OCI-LY1 (cell line): Measurements from ENCODE around the gene CHCHD3.

ENCODE experiments used
- H2AFZ ChIP-seq: fragments of 200-600 bp; sonication (generic), shearing (Covaris generic); 2 replicates; pipeline ENCODE4 v1.6.0; 2014; ENCODE audit warnings: antibody characterized with exemption, mild to moderate bottlenecking, low read length
- H3F3A ChIP-seq: fragments of 200-600 bp; sonication (generic), shearing (Covaris generic); 2 replicates; pipeline ENCODE4 v1.6.0; 2014; ENCODE audit warnings: mild to moderate bottlenecking, antibody characterized with exemption, low read length, moderate library complexity; ENCODE audit not compliant: insufficient read depth
- H3K27ac ChIP-seq: fragments of 200-600 bp; sonication (generic); 2 replicates; pipeline ENCODE4 v1.5.1; 2014; ENCODE audit warnings: low read length, mixed run types, mild to moderate bottlenecking, low read depth; ENCODE audit not compliant: poor library complexity, severe bottlenecking
- H3K27me3 ChIP-seq: fragments of 200-600 bp; sonication (generic); 2 replicates; pipeline ENCODE4 v1.6.0; 2014; ENCODE audit warnings: antibody characterized with exemption, mild to moderate bottlenecking, low read length, moderate library complexity; ENCODE audit not compliant: insufficient read depth
- H3K36me3 ChIP-seq: fragments of 200-600 bp; sonication (generic); 2 replicates; pipeline ENCODE4 v1.6.1; 2014; ENCODE audit warnings: mild to moderate bottlenecking, antibody characterized with exemption, low read length, moderate library complexity, mixed read lengths; ENCODE audit not compliant: insufficient read depth
- H3K4me1 ChIP-seq: fragments of 200-600 bp; sonication (generic); 2 replicates; pipeline ENCODE4 v1.5.1; 2014; ENCODE audit warnings: mild to moderate bottlenecking, low read length, moderate library complexity; ENCODE audit not compliant: insufficient read depth, severe bottlenecking
- H3K4me2 ChIP-seq: fragments of 200-600 bp; sonication (generic), shearing (Covaris generic); 2 replicates; pipeline ENCODE4 v1.6.1; 2014; ENCODE audit warnings: low read length
- H3K4me3 ChIP-seq: fragments of 200-600 bp; sonication (generic); 2 replicates; pipeline ENCODE4 v1.5.1; 2014; ENCODE audit warnings: low read length, low read depth, mild to moderate bottlenecking, mixed read lengths; ENCODE audit not compliant: poor library complexity, severe bottlenecking
- H3K79me2 ChIP-seq: fragments of 200-600 bp; shearing (Covaris generic); 2 replicates; pipeline ENCODE4 v1.6.1; 2016; ENCODE audit warnings: mixed run types, low read length, mixed read lengths; ENCODE audit not compliant: insufficient read depth
- H3K9ac ChIP-seq: fragments of 200-600 bp; sonication (generic), shearing (Covaris generic); 2 replicates; pipeline ENCODE4 v1.6.1; 2014; ENCODE audit warnings: mild to moderate bottlenecking, low read length, mixed read lengths
- H3K9me2 ChIP-seq: fragments of 200-600 bp; sonication (generic), shearing (Covaris generic); 2 replicates; pipeline ENCODE4 v1.6.1; 2014; ENCODE audit warnings: low read depth, mild to moderate bottlenecking, low read length, mixed read lengths
- H3K9me3 ChIP-seq: fragments of 200-600 bp; shearing (Covaris generic); 2 replicates; pipeline ENCODE4 v1.6.1; 2014; ENCODE audit warnings: low read length, mixed read lengths
- H4K20me1 ChIP-seq: fragments of 200-600 bp; sonication (generic), shearing (Covaris generic); 2 replicates; pipeline ENCODE4 v1.6.0; 2016; ENCODE audit warnings: mild to moderate bottlenecking, low read length; ENCODE audit not compliant: insufficient read depth
- CTCF ChIP-seq: fragments of 200-600 bp; sonication (generic), shearing (Covaris generic); IDR thresholded peaks from 2 replicates; pipeline ENCODE4 v1.5.1; 2017; ENCODE audit warnings: mild to moderate bottlenecking, antibody characterized with exemption, low read length, moderate library complexity, mixed read lengths
- EZH2 ChIP-seq: fragments of 200-600 bp; sonication (generic), shearing (Covaris generic); IDR thresholded peaks from 2 replicates; pipeline ENCODE4 v1.8.0; 2017; ENCODE audit warnings: borderline replicate concordance, mixed run types, mild to moderate bottlenecking, antibody characterized with exemption, low read length, moderate library complexity, mixed read lengths

The CHCHD3 gene

GRCh38 chr7:133024596-133024995 is 57.3 kb downstream of the CHCHD3 start:
- Histone ChIP-seq H3K4me2 (no peak overlapping the region), H3K9me3 (peaks cover 8% of the 10 kb centered on the region), H3K9me2 (no peaks in the 10 kb centered on the region), H3K79me2 (no peaks in the 10 kb centered on the region; the same call in 1 of the 2 replicates), H3K9ac (no peak overlapping the region), H3K27ac (no peak overlapping the region), H3K4me1 (no peaks in the 10 kb centered on the region), H3F3A (no peaks in the 10 kb centered on the region), H2AFZ (no peak overlapping the region), H3K27me3 (no peaks in the 10 kb centered on the region), H4K20me1 (no peaks in the 10 kb centered on the region), H3K36me3 (peaks cover 36% of the 10 kb centered on the region), H3K4me3 (no peak overlapping the region)
- no peak for TF ChIP-seq EZH2
- TF ChIP-seq CTCF, result no peak

GRCh38 chr7:133023370-133024071 is 58.4 kb downstream of the CHCHD3 start:
- no peak overlapping the region for H3K27ac ChIP-seq
- H3K27me3 ChIP-seq, result no peaks in the 10 kb centered on the region
- H3K79me2 ChIP-seq, result no peaks in the 10 kb centered on the region; the same call in 1 of the 2 replicates
- H3K9me3 ChIP-seq, result peaks cover 8% of the 10 kb centered on the region
- H3K4me1 ChIP-seq, result no peaks in the 10 kb centered on the region
- no peak overlapping the region for H3K9ac ChIP-seq
- H3K4me3 ChIP-seq, result no peak overlapping the region
- H3K9me2 ChIP-seq, result no peaks in the 10 kb centered on the region
- peaks cover 40% of the 10 kb centered on the region for H3K36me3 ChIP-seq
- no peaks in the 10 kb centered on the region for H4K20me1 ChIP-seq
- no peaks in the 10 kb centered on the region for H3F3A ChIP-seq
- no peak overlapping the region for H2AFZ ChIP-seq
- no peak for TF ChIP-seq CTCF
- no peak for TF ChIP-seq EZH2
- H3K4me2 ChIP-seq, result no peak overlapping the region

GRCh38 chr7:133022661-133023060 is 59.2 kb downstream of the CHCHD3 start:
- Histone ChIP-seq H3K27ac (no peak overlapping the region), H3K9ac (no peak overlapping the region), H3K4me1 (peaks cover 2% of the 10 kb centered on the region), H3K36me3 (peaks cover 40% of the 10 kb centered on the region), H3K4me2 (no peak overlapping the region), H4K20me1 (no peaks in the 10 kb centered on the region), H3K27me3 (no peaks in the 10 kb centered on the region), H3K9me2 (no peaks in the 10 kb centered on the region), H3F3A (no peaks in the 10 kb centered on the region), H2AFZ (no peak overlapping the region), H3K4me3 (no peak overlapping the region), H3K79me2 (no peaks in the 10 kb centered on the region; the same call in 1 of the 2 replicates), H3K9me3 (peaks cover 8% of the 10 kb centered on the region)
- no peak for TF ChIP-seq CTCF
- TF ChIP-seq EZH2, result no peak
